ENCODE measurements around the gene LRIG1. TPM values are rescaled to one million over a fixed set of nuclear protein-coding genes. Genes with fewer than 3 reads are reported as not detected.

LRIG1 gene
- total and polyA plus RNA-seq, 2 of the 8 experiments (the other 6 are each of a cell fraction or from before 2014, with no cell fraction given): 78.1 to 88.7 TPM

GRCh38 chr3:66496301-66496700, 4.5 kb downstream of the LRIG1 start (continued):
- TF ChIP-seq JUND (IDR thresholded peaks at IDR 0.05; ENCODE audit: low read length) (no peak), SRF (IDR thresholded peaks at IDR 0.05; ENCODE audit: low read depth, low read length) (no peak)
